ENCODE measurements around the gene COL23A1. TPM values are rescaled to one million over a fixed set of nuclear protein-coding genes. Genes with fewer than 3 reads are reported as not detected.
"Not testable (repeated sequence)": the region's sequence is repeated elsewhere in the genome, so short reads cannot be mapped to it uniquely, and the experiment has no call there.

COL23A1 gene
- total RNA-seq, 1 experiment from 2014 or later = not detected

DNA sequence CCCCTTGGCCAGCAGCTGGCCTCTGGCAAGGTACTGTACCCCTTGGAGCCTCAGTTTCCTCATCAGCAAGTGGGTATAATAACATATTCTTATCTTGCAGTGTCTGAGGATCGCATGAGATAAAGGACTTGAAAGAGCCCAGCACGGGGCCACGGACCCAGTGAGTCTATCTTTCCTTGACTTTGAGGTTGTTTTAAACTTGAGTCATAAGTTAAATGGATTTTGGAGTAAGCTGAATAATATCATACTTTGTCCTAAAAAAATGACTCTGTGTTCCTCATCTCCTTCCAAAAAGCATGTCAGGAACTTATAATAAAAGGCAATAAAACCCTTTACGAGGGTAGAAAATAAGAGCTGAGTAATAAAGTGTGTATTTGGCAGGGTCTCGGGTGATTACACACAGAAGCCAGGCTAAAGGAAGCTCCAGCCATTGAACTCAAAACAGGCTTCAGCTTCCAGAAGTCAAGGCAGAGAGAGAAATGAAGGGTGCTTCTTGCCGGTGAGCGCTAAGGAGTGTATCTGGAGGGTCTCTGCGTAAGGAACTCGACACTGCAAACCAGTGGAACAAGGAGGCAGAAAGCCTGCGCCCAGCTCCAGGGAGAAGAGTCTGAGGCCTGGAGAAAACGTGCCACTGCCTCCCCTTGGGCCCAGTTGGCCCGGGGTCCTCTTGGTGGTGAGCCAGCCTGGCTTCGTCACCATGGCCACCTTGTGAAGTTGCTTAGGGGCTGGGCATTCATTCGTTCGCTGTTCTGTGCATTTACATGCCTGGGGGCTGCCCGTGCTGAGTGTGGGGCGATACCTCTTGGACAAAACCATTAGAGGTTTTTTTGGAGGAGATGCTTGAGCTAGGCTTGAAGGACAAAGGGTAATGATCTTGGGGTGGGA is 285.2 kb downstream of the COL23A1 start:
- no TSS peak for BruUV-seq (replicated peaks)
- no peaks in the 10 kb centered on the region for H3K36me3 Mint-ChIP-seq (ENCODE audit: insufficient read depth, unreplicated experiment)
- TF ChIP-seq, protein P1, sequence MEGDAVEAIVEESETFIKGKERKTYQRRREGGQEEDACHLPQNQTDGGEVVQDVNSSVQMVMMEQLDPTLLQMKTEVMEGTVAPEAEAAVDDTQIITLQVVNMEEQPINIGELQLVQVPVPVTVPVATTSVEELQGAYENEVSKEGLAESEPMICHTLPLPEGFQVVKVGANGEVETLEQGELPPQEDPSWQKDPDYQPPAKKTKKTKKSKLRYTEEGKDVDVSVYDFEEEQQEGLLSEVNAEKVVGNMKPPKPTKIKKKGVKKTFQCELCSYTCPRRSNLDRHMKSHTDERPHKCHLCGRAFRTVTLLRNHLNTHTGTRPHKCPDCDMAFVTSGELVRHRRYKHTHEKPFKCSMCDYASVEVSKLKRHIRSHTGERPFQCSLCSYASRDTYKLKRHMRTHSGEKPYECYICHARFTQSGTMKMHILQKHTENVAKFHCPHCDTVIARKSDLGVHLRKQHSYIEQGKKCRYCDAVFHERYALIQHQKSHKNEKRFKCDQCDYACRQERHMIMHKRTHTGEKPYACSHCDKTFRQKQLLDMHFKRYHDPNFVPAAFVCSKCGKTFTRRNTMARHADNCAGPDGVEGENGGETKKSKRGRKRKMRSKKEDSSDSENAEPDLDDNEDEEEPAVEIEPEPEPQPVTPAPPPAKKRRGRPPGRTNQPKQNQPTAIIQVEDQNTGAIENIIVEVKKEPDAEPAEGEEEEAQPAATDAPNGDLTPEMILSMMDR (IDR thresholded peaks at IDR 0.05; ENCODE audit: unreplicated experiment) = no peak
- no peak overlapping the region for H3K27ac Mint-ChIP-seq (ENCODE audit: unreplicated experiment)
- CTCF ChIA-PET = interaction anchor here (0.6 kb wide), 1 partner anchor 229 kb away, joined by 5 read pairs; no protein-coding TSS in a partner anchor
- no peaks in the 10 kb centered on the region for H3K9me3 Mint-ChIP-seq (ENCODE audit: low read depth, unreplicated experiment)
- no peak for DNase-seq
- no peaks in the 10 kb centered on the region for H3K4me1 Mint-ChIP-seq (ENCODE audit: low read depth, unreplicated experiment)
- intact Hi-C loops (cut with micrococcal nuclease; ENCODE audit: unreplicated experiment) = no loop called here
- no peak overlapping the region for H3K4me3 Mint-ChIP-seq (ENCODE audit: low read depth, unreplicated experiment)
- H3K27me3 Mint-ChIP-seq (ENCODE audit: unreplicated experiment) = peaks cover 51% of the 10 kb centered on the region

DNA sequence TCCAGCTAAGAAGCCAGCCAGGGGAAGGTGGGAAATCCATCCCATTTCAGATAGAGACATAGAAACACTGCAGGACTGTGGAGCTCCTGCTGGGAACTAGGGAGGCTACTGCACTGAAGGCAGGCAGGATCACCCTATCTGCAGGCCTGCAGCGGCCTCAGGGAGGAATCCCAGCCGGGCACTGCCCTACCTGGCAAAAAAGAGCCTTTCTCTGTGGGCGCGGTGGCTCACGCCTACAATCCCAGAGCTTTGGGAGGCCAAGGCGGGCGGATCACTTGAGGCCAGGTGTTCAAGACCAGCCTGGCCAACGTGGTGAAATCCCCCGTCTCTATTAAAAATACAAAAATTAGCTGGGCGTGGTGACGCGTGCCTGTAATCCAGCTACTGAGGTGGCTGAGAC is 286.2 kb downstream of the COL23A1 start:
- no TSS peak for BruUV-seq (replicated peaks)
- Mint-ChIP-seq H3K27me3 (ENCODE audit: unreplicated experiment) (peaks cover 51% of the 10 kb centered on the region), H3K4me3 (ENCODE audit: low read depth, unreplicated experiment) (no peak overlapping the region), H3K4me1 (ENCODE audit: low read depth, unreplicated experiment) (no peaks in the 10 kb centered on the region), H3K27ac (ENCODE audit: unreplicated experiment) (no peak overlapping the region), H3K9me3 (ENCODE audit: low read depth, unreplicated experiment) (no peaks in the 10 kb centered on the region), H3K36me3 (ENCODE audit: insufficient read depth, unreplicated experiment) (no peaks in the 10 kb centered on the region)
- TF ChIP-seq, protein P1 (IDR thresholded peaks at IDR 0.05; ENCODE audit: unreplicated experiment) = no peak
- intact Hi-C loops (cut with micrococcal nuclease; ENCODE audit: unreplicated experiment) = no loop called here
- DNase-seq = no peak
- CTCF ChIA-PET = no interaction called here

DNA sequence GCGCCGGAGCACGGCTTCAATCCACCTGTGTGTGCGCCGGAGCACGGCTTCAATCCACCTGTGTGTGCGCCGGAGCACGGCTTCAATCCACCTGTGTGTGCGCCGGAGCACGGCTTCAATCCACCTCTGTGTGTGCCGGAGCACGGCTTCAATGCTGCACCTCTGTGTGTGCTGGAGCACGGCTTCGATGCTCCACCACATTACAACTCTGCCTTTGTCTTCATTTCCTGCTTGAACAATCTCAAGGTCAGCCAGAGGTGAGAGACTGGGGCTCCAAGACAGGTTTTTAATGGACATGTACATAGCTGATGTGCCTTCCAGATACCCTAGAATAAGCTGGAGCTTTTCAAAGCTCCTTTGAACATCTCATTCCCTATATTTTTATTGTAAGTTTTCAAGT is 287.9 kb downstream of the COL23A1 start:
- DNase-seq; H3K36me3 Mint-ChIP-seq (ENCODE audit: insufficient read depth, unreplicated experiment); BruUV-seq (replicated peaks); H3K27ac Mint-ChIP-seq (ENCODE audit: unreplicated experiment); H3K4me3 Mint-ChIP-seq (ENCODE audit: low read depth, unreplicated experiment); intact Hi-C loops (cut with micrococcal nuclease; ENCODE audit: unreplicated experiment); H3K4me1 Mint-ChIP-seq (ENCODE audit: low read depth, unreplicated experiment); H3K9me3 Mint-ChIP-seq (ENCODE audit: low read depth, unreplicated experiment): not testable (repeated sequence)
- peaks cover 39% of the 10 kb centered on the region for H3K27me3 Mint-ChIP-seq (ENCODE audit: unreplicated experiment)
- CTCF ChIA-PET = interaction anchor here (0.6 kb wide), 1 partner anchor 14 kb away, joined by 9 read pairs; no protein-coding TSS in a partner anchor

DNA sequence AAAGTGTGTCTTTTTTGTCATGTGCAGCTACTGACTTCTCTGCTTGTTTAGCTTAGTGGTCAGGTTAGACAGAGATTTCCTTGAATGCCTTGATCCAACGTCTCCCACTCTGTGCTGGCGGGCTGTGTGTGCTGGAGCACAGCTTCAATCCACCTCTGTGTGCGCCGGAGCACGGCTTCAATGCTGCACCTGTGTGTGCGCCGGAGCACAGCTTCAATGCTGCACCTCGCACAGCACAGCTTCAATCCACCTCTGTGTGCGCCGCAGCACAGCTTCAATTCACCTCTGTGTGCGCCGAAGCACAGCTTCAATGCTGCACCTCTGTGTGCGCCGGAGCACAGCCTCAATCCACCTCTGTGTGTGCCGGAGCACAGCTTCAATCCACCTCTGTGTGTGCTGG is 288.6 kb downstream of the COL23A1 start:
- Mint-ChIP-seq H3K9me3 (ENCODE audit: low read depth, unreplicated experiment) (no peaks in the 10 kb centered on the region), H3K36me3 (ENCODE audit: insufficient read depth, unreplicated experiment) (no peaks in the 10 kb centered on the region), H3K27ac (ENCODE audit: unreplicated experiment) (no peak overlapping the region), H3K4me3 (ENCODE audit: low read depth, unreplicated experiment) (no peak overlapping the region), H3K27me3 (ENCODE audit: unreplicated experiment) (peaks cover 37% of the 10 kb centered on the region), H3K4me1 (ENCODE audit: low read depth, unreplicated experiment) (no peaks in the 10 kb centered on the region)
- no peak for DNase-seq
- intact Hi-C loops (cut with micrococcal nuclease; ENCODE audit: unreplicated experiment) = no loop called here
- CTCF ChIA-PET = no interaction called here
- BruUV-seq (replicated peaks) = no TSS peak
- TF ChIP-seq, protein P1 (IDR thresholded peaks at IDR 0.05; ENCODE audit: unreplicated experiment) = no peak

DNA sequence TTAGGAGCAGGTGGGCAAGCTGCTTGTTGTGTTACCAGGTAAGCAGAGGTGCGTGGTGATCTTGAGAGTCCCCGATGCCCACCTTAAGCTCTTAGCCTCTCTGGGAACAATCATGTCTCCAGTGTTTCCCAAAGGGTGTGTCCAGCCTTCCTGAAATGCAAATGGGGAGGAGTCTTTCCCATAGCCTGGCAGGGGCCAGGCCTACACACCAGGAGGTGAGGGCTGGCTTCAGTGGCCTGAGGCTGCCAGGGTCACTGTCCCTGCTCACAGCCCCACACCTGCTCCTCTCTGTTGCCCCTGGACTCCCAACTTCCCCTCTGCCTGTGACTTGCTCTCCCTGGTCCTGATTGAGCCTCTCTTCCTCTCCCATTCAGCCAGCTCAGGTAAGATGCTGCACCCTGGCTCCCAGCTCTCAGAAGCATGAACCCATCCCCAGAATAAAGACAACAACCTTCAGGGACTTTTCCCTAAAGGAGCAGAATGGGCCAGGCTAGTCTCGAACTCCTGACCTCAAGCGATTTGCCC is 291.8 kb downstream of the COL23A1 start:
- TF ChIP-seq, protein P1 (IDR thresholded peaks at IDR 0.05; ENCODE audit: unreplicated experiment) = no peak
- intact Hi-C loops (cut with micrococcal nuclease; ENCODE audit: unreplicated experiment) = no loop called here
- Mint-ChIP-seq H3K27me3 (ENCODE audit: unreplicated experiment) (peaks cover 31% of the 10 kb centered on the region), H3K4me3 (ENCODE audit: low read depth, unreplicated experiment) (no peak overlapping the region), H3K9me3 (ENCODE audit: low read depth, unreplicated experiment) (no peaks in the 10 kb centered on the region), H3K36me3 (ENCODE audit: insufficient read depth, unreplicated experiment) (no peaks in the 10 kb centered on the region), H3K27ac (ENCODE audit: unreplicated experiment) (no peak overlapping the region), H3K4me1 (ENCODE audit: low read depth, unreplicated experiment) (no peaks in the 10 kb centered on the region)
- DNase-seq = no peak
- BruUV-seq (replicated peaks) = no TSS peak
- CTCF ChIA-PET = no interaction called here
